Left kidney (tissue), 8 donors: ENCODE measurements around the gene S100A13. TPM values are rescaled to one million over a fixed set of nuclear protein-coding genes. Genes with fewer than 3 reads are reported as not detected.
A peak's percentile ranks its signal among the peaks of the same experiment; 100 is the strongest.
"Not testable (repeated sequence)": the region's sequence is repeated elsewhere in the genome, so short reads cannot be mapped to it uniquely, and the experiment has no call there.

Experiments
- DNase-seq: peaks from one replicate; pipeline ENCODE4 v3.0.0-alpha.2; 2013
- long read RNA-seq, 8 donors: transcript quantifications; one replicate each; lab custom pipeline, GENCODE V29; 2026
- polyA plus RNA-seq: library from polyadenylated mRNA; unstranded; fragments of 120-200 nt; gene quantifications from one replicate; pipeline ENCODE4 v1.2.1, GENCODE V29; 2013; ENCODE audit not compliant: insufficient read length

The S100A13 gene
- polyA plus RNA-seq: 120 TPM
- long read RNA-seq, donor 1, transcript S100A13-203 (3 exons, 579 nt): major isoform, 28 of 135 reads
- long read RNA-seq, donor 1, partial matches to known transcripts: 106 of 135 reads
- long read RNA-seq, donor 1, other reads (novel, unspliced or antisense): 0 of 135 reads
- long read RNA-seq, donor 2, transcript S100A13-203 (3 exons, 579 nt): major isoform, 33 of 161 reads
- long read RNA-seq, donor 2, partial matches to known transcripts: 121 of 161 reads
- long read RNA-seq, donor 2, other reads (novel, unspliced or antisense): 0 of 161 reads
- long read RNA-seq, donor 3, transcript S100A13-203 (3 exons, 579 nt): major isoform, 24 of 110 reads
- long read RNA-seq, donor 3, partial matches to known transcripts: 82 of 110 reads
- long read RNA-seq, donor 3, other reads (novel, unspliced or antisense): 0 of 110 reads
- long read RNA-seq, donor 4, transcript S100A13-203 (3 exons, 579 nt): major isoform, 16 of 73 reads
- long read RNA-seq, donor 4, partial matches to known transcripts: 55 of 73 reads
- long read RNA-seq, donor 4, other reads (novel, unspliced or antisense): 0 of 73 reads
- long read RNA-seq, donor 5, transcript S100A13-203 (3 exons, 579 nt): major isoform, 73 of 353 reads
- long read RNA-seq, donor 5, partial matches to known transcripts: 236 of 353 reads
- long read RNA-seq, donor 5, other reads (novel, unspliced or antisense): 40 of 353 reads
- long read RNA-seq, donor 6, transcript S100A13-203 (3 exons, 579 nt): major isoform, 43 of 294 reads
- long read RNA-seq, donor 6, partial matches to known transcripts: 209 of 294 reads
- long read RNA-seq, donor 6, other reads (novel, unspliced or antisense): 39 of 294 reads
- long read RNA-seq, donor 7, transcript S100A13-203 (3 exons, 579 nt): major isoform, 56 of 245 reads
- long read RNA-seq, donor 7, partial matches to known transcripts: 185 of 245 reads
- long read RNA-seq, donor 7, other reads (novel, unspliced or antisense): 0 of 245 reads
- long read RNA-seq, donor 8, transcript S100A13-203 (3 exons, 579 nt): major isoform, 16 of 48 reads
- long read RNA-seq, donor 8, partial matches to known transcripts: 29 of 48 reads
- long read RNA-seq, donor 8, other reads (novel, unspliced or antisense): 0 of 48 reads

DNA sequence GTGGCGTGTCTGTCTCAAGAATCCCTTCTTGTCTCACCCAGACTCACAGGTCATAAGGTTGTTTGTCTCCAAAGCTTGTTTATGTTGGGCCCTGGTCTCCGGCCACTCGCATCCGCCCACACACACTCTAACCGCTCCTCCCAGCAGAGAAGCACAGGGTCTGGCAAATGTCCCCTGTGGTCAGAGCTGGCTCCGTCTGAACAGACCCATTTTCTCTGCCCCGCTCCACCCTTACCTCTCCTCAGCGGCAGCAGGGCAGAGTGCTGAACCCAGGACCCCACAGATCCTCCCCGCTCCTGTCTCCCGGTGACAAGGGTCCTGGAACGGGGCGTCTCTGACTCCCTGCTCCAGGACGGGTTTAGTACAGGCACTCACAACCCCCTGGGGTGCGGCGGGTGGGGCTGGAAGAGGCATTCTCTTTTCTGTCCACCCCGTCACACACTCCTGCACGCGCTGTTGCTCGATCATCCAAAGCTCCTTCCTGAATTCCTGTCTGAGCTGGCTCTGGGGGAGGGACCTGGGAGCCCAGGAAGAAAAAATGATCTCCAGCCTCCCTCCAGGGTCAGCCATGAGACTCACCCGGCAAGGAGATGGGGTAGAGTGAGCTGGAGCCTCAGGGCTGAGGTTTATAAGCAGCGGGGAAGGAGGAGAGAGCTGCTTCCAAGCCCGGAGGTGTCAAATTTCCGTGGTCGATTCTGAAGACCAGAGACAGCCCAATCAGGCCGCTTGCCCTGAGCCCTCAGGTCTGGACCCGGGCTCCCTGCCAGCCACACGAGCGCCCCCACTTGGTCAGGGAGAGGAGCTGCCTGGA lies at the start of gene S100A13:
Gene S100A13 (minus strand): TSS at position 602 of the 811 bp plus-strand sequence. CDS start 1,033 bp downstream, outside the sequence.
- peak; percentile 87 for DNase-seq

DNA sequence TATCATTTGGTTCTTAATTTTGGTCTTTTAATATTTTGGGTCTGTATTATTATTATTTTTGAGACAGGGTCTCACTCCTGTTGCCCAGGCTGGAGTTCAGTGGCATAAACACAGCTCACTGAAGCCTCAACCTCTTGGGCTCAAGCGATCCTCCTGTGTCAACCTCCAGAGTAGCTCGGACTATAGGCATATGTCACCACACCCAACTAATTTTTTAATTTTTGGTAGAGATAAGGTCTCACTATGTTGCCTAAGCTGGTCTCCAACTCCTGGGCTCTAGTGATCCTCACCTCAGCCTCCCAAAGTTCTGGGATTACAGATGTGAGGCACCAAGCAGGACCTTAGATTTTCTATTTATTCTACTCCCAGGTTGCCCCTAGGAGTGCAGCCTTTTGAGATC lies 46.2 kb upstream of the S100A13 start:
- DNase-seq: no peak

DNA sequence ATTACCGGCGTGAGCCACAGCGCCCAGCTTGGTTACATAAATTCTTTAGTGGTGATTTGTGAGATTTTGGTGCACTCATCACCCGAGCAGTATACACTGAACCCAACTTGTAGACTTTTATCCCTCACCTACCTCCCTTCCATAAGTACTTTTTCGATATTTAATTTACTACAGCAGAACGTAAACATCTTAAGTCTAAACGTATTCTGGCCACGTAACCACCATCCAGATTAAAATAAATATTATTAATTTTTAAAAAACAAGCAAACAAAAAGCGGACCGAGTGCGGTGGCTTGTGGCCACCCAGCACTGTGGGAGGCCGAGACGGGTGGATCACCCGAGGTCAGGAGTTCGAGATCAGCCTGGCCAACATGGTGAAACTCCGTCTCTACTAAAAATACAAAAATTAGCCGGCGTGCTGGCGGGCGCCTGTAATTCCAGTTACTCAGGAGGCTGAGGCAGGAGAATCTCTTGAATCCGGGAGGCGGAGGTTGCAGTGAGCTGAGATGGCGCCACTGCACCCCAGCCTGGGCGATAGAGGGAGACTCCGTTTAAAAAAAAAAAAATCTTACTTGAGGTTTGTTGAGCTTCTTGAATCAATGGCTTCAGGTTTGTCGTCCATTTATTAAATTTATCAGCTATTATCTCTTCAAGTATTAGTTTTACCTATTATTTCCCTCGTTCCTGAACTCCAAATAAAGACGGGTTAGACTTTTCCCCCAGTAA lies 44.5 kb upstream of the S100A13 start:
- not testable (repeated sequence) for DNase-seq

DNA sequence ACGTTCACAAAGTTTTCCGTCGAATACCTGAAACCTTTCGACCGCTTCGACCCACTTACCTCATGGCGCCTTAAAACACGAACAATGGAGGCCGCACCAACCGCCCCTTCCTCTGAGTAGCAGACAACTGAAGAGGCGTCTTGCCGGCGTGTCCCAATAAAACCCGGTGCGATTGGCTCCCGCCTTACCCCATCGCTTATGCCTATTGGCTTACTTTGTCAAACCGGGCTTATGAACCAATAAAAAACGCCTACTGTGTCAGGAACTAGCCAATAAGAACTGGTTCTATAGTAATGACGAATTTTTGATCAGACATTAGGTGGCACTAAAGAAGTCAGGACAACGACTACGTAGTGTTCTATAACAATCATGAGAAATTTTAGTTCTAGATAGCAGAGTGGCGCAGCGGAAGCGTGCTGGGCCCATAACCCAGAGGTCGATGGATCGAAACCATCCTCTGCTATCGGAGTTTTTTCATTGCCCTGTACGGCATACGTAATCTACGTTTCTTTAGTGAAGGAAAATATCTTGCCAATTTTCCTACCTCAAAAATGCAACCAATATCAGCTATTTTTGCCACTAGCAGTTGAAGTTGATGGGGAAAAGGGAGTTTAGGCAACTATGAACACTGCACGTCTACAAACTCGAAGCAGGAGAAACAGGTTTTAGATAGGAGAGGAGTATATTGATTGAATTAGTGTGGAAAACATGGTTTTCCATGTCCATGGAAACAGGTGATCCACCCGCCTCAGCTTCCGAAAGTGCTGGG lies 43.7 kb upstream of the S100A13 start, which contains the start of gene ILF2:
Gene ILF2 (minus strand): TSS at position 135 of the 769 bp plus-strand sequence. CDS start 71 bp downstream, at position 64.
- peak; percentile 99 for DNase-seq

DNA sequence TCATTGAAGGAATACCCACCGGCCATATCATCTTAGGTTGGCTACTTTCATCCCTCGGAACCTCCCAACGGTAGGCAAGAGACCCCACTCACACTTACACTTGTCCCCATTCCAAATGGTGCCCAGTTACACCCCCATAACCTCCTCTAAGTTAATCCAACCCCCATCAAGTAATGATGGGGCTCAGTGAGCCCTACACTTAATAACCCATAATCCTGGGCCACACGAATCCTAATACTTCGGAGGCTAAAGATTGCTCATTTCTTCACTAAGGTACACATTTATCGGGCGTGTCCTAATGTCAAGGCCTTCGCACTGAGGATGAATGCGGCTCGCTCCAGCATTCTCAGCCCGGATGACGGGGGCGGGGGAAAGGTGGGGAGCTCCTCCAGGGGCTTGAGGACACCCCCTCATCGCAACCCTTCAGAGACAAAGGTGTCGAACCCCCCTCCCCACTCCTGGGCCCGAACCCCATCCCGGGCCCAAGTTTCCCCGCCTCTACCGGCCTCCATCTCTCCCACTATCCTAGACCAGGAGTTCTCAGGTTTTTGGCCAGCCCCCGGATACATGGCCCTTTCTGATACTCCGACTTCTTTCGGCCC lies 43.1 kb upstream of the S100A13 start:
- DNase-seq: no peak

DNA sequence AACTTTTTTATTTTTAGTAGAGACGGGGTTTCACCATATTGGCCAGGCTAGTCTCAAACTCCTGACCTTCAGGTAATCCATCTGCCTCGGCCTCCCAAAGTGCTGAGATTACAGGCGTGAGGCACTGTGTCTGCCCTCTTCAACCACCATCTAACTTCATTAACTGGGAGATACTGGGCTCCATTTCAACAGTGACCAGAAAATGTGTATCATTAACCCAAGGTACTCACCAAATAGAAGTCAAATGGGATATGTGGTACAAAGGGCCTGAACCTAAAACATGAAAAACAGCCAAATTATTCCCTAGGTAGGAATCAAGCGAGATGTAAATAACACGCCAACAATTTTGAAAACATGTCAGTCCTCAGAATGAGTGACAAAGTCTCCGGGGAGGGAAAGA lies 42.3 kb upstream of the S100A13 start:
- DNase-seq: no peak

DNA sequence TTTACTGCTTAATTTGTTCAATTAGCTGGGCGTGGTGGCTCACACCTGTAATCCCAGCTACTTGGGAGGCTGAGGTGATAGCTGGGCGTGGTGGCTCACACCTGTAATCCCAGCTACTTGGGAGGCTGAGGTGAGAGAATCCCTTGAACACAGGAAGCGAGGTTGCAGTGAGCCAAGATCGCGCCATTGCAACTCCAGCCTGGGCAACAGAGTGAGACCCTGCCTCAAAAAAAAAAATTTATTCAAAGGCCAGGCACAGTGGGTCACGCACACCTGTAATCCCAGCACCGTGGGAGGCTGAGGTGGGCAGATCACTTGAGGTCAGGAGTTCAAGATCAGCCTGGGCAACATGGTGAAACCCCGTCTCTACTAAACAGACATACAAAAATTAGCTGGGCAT lies 41.4 kb upstream of the S100A13 start:
- not testable (repeated sequence) for DNase-seq

DNA sequence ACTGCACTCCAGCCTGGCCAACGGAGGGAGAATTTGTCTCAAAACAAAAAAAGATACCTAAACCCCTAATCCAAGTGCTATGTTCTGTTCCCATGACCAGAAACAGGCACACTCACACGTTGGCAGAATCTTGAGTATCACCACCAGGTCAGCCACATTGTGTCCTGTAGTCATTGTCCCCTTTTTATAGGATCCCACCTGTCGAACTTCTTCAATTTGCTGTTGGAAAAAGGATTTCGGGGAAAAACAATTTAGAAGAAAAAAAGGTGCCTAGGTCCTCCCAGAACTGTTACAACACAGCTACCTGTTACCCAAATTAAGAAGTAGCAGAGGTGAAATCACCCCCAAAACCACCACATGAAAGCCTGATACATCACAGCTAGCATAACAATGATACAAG lies 40.1 kb upstream of the S100A13 start:
- DNase-seq: no peak

DNA sequence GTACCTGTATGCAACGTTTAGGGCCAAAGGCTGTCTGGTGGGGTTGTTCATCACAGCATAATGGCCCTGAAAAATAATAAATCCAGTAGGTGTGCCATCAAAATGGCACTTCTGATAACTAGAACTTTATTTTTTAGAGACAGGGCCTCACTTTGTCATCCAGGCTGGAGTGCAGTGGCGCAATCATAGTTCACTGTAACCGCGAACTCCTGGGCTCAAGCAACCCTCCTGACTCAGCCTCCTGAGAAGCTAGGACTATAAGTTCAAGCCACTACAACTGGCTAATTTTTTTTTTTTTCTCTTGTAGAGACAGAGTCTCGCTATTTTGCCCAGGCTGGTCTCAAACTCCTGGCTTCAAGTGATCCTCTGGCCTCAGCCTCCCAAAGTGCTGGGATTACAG lies 35.9 kb upstream of the S100A13 start:
- no peak for DNase-seq

DNA sequence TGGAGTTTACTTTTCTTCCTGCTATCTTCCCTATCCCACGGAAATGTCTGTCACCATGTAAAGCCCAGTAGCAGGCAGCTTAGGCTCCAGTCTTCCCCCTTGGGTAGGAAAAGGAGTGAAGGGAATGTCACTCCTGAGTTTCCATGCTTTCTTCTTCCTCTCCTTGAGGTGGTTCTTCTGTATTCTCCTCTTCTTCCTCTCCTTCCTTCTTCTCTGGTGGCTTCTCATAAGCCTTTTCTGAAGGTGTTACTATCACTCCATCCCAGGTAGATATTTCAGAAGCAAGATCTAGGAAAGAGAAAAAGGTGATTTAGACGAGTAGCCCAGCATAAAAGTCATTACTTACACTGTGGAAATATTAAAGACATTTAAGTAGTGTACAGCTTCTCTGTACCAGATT lies 35.0 kb upstream of the S100A13 start:
- no peak for DNase-seq

DNA sequence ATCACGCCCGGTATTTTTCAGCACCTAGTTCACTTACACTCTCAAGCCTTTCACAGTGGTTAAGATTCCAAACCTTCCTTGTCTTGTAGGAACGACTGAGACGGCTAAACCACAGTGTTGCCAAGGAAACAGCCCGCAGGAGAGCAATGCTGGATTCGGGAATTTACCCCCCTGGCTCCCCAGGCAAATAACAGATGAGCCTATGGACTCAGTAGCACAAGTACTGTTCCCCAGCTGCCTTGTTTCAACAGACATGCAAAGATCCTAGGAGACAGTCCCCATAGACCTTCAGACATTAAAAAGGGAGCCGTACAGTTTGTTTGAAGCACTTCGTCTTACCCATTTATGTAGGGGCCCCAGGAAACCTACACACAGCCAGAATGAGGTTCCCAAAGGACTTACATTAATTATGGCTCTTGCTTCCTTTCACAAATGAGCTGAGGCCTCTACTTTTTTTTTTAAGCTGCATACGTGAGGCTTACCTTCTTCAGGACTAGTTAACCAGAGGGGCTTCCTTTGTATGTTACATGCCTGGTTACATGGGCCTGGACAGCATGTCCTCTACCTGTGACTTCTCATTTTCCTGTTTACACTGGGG lies 33.9 kb upstream of the S100A13 start:
- DNase-seq: no peak

DNA sequence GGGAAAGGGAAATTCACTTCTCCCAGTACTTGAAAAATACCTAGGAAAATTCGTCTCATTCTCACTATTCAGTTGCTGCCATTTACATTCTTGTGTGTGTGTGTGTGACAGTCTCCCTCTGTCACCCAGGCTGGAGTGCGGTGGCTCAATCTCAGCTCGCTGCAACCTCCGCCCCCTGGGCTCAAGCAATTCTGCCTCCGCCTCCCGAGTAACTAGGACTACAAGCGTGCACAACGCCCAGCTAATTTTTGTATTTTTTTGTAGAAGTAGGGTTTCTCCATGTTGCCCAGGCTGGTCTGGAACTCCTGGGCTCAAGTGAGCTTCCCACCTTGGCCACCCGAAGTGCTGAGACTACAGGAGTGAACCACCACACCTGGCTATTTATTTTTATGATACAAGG lies 32.4 kb upstream of the S100A13 start:
- no peak for DNase-seq

DNA sequence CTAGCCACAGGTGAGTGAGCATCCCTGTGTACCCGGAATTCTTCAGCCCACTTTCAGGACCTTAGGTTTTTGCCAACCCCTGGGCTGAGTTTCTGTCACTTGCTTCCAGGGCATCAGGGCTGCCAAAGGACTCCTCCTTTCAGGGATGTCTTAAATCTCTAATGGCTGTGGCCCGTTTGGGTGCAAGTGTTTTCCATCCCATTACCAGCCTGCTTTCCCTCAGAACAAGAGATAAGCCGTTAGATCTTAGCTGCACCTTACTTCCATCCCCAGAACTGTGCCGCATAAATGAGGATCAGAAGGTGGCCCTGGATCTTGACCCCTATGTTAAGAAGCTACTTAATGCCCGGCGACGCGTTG lies 31.9 kb upstream of the S100A13 start:
- no peak for DNase-seq

DNA sequence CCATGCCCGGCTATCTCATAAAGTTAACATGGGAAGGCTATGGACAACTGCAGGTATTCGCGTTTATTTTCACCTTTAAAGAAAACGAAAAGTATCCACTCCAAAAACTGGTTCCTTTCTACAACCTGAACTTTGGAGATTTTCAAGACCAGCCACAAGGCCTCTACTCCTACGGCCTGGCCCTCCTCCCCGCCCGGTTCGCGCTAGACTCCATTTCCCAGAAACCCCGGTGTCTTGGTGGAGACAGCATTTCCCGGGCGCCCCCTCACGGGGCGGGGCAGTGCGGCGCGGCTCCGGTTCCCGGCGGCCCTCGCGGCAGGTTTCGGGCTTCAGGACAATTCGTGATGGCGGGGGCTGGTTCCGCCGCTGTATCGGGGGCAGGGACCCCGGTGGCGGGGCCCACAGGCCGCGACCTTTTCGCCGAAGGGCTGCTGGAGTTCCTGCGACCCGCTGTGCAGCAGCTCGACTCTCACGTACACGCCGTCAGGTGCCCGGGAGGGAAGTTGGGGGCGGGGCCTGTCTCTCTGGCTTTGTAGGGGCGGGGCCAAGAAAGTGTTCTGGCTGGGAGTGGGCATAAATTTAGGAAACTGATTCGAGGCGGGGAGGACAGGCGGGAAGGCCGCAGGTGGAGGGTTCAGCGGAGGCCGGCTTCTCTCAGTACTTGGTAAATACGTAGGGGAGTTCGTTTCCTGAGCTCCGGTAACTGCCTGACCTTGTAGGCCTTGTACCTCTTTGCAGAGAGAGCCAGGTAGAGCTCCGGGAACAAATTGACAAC lies 31.3 kb upstream of the S100A13 start, which contains the start of gene SNAPIN:
Gene SNAPIN (plus strand): TSS at position 304 of the 775 bp plus-strand sequence. CDS start 41 bp downstream, at position 345.
- peak; percentile 90 for DNase-seq

DNA sequence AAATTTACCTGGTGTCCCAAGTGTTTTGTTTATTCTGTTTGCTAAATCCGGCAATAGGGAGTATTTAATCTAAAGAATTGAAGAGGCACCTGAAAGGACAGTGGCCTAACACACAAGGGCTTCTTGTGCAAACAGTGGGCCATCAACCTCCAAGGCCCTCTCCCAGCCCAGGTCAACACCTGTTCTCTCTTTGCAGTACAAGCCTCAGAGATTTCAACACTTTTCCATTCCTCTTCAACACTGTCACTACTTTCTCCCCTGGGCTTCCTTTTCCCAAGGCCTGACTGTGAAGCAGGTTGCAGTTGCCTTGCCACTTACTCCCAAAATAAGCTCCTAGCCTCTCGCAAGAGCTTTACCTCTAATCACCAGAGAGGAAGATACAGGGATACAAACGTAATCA lies 28.0 kb upstream of the S100A13 start:
- no peak for DNase-seq

DNA sequence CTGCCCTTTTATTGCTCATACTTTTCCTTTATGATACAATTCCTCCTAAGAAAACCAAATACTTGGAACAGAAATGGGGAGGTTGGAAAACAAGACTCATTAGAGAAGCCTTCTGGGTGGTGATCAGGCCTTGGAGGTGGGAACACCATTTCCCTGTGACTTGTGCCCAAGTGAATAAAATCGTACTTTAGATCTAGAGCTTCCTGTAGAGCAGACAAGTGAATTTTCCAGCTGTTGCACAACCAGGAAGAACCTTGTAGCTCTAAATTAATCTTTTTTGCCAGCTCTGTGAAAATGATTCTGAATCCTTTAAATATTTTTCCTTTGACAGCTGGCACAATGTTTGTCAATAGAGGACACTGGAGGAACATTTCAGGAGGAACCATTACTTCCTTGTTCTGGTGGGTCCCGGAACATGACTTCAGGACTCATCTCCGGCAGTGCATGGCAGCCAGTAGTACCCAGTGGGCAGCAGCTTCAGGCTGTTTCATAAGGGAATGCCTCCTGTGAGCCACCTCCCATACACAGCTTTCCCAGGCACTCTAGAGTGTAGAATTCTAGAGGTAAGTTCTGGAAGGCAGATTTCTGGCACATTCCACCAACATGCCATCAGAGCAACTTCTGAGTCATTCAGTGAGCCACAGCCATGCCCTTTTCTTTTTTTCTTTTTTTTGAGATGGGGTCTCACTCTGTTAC lies 25.6 kb upstream of the S100A13 start:
- DNase-seq: no peak

DNA sequence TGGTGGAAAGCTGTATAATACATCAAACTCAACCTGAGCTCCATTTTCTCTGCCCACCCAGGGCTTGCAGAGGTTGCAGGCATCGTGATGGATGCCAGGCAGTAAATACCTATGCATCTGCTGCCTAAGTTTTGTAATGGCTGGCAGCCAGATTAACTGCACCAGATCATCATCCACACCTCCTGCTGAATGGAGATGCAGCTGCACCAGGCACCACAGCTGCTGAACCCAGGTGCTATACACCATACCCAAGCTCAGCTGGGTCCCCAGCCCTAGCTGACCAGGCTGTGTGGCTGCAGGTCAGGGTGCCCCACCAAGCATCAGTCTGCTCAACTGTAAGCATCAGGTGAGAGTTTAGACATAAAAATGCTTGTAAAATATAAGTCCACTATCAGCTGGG lies 24.5 kb upstream of the S100A13 start:
- DNase-seq: no peak

DNA sequence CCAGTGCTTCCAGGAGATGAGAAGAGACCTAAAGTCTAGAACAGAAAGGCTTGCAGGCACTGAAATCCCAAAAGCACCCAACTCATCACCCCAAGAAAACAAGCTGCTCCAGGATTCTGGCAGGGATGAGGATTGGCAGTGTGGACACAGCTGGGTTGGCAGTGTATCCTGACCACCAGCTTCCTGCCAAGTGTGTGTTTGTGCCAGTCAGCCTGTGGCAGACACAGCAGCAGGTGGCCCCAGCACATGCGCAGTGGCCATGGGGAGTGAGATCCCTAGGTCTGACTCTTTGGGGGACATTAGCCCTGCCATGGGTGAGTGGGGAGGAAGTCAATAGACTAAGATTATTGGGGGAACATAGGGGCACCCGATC lies 22.5 kb upstream of the S100A13 start:
- no peak for DNase-seq
